PC-3 (cell line): ENCODE measurements around the gene GADL1.

Source experiments
- EZH2 ChIP-seq: fragments of 300-600 bp; sonication (generic); IDR thresholded peaks from one replicate; pipeline ENCODE4 v1.6.1; 2017; ENCODE audit warnings: antibody characterized with exemption, mild to moderate bottlenecking, low read length; ENCODE audit not compliant: unreplicated experiment
- TF ChIP-seq, protein P1 (sequence below): fragments of 300-600 bp; sonication (generic); conservative IDR thresholded peaks from 2 replicates; pipeline ENCODE4 v1.5.1; 2017; ENCODE audit warnings: antibody characterized with exemption, low read depth, mild to moderate bottlenecking, low read length

DNA sequence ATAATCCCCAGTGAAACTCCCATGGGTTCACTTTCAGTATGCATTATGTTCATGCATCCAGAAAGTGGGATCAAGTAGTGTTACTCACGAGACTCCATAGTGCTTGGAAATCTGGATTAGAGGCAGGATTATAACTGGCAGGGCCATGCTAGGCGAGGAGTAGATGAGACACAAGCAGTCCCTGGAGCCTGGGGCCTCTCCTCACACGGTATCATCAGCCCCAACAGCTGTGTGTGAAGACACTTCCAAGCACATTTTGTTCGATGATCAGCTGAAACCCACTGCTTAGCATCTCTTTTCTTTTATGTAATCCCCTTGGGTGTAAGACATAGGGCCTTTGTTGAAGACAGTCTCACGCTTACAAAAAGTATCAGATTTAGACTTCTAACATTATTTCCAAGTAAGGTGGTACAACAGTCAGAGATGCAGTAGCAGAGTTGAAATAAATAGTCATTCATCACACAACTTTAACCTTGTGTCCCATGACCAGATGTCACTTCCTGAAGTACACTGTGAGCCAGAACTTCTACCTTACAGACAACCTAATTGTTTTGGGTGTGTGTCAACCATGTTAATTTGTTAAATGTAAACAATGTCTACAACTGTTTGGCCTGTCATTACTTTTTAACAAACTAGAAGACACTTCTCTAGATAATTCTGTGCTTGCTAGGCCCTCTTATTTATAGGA, 116.9 kb downstream of the GADL1 start:
- TF ChIP-seq, protein P1, sequence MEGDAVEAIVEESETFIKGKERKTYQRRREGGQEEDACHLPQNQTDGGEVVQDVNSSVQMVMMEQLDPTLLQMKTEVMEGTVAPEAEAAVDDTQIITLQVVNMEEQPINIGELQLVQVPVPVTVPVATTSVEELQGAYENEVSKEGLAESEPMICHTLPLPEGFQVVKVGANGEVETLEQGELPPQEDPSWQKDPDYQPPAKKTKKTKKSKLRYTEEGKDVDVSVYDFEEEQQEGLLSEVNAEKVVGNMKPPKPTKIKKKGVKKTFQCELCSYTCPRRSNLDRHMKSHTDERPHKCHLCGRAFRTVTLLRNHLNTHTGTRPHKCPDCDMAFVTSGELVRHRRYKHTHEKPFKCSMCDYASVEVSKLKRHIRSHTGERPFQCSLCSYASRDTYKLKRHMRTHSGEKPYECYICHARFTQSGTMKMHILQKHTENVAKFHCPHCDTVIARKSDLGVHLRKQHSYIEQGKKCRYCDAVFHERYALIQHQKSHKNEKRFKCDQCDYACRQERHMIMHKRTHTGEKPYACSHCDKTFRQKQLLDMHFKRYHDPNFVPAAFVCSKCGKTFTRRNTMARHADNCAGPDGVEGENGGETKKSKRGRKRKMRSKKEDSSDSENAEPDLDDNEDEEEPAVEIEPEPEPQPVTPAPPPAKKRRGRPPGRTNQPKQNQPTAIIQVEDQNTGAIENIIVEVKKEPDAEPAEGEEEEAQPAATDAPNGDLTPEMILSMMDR, result no peak
- no peak for TF ChIP-seq EZH2
